ENCODE data around the gene CLN3. TPM values are rescaled to one million over a fixed set of nuclear protein-coding genes. Genes with fewer than 3 reads are reported as not detected.

CLN3 gene
- total and polyA plus RNA-seq, 9 of the 15 experiments (the other 6 are each of a cell fraction or from before 2014, with no cell fraction given), result 2.5 to 27.1 (median 11.6) TPM

GRCh38 chr16:28538733-28539596, 47.1 kb upstream of the CLN3 start, which contains the start of gene NUPR1 (continued):
- TF ChIP-seq USF1 (CRISPR knock-in tag; IDR thresholded peaks at IDR 0.05) (no peak), RBM25 (IDR thresholded peaks at IDR 0.05; ENCODE audit: low read depth, low read length, severe bottlenecking) (no peak), MLX (CRISPR knock-in tag; conservative IDR thresholded peaks at IDR 0.05) (no peak), NCOA6 (IDR thresholded peaks at IDR 0.05) (no peak), BRF2 (IDR thresholded peaks at IDR 0.05; ENCODE audit: borderline replicate concordance, insufficient read depth, insufficient read length) (no peak), FOXP1 (CRISPR knock-in tag; IDR thresholded peaks at IDR 0.05) (no peak), ARHGAP35 (IDR thresholded peaks at IDR 0.05; ENCODE audit: partially characterized antibody) (no peak), TSC22D4 (tag; IDR thresholded peaks at IDR 0.05) (no peak), ZBTB17 (CRISPR knock-in tag; IDR thresholded peaks at IDR 0.05) (no peak), ZFX (CRISPR knock-in tag; IDR thresholded peaks at IDR 0.05) (no peak), RFX5 (IDR thresholded peaks at IDR 0.05; ENCODE audit: low read depth, low read length) (no peak), TEAD2 (tag; IDR thresholded peaks at IDR 0.05) (peak; percentile 58; the same call in 1 of the 2 replicates), NUFIP1 (IDR thresholded peaks at IDR 0.05; ENCODE audit: partially characterized antibody) (no peak), ZNF436 (CRISPR knock-in tag; IDR thresholded peaks at IDR 0.05) (no peak), GTF2A2 (tag; IDR thresholded peaks at IDR 0.05) (peak; percentile 70), TFAM (CRISPR knock-in tag; conservative IDR thresholded peaks at IDR 0.05) (no peak), CCAR2 (IDR thresholded peaks at IDR 0.05; ENCODE audit: low read depth, low read length) (no peak), BCL6 (CRISPR knock-in tag; IDR thresholded peaks at IDR 0.05) (0 out of 2 replicates have a peak, but pooled peaks have one; percentile 4), NCOA1 (IDR thresholded peaks at IDR 0.05; ENCODE audit: low read depth) (no peak), AFF1 (IDR thresholded peaks at IDR 0.05; ENCODE audit: low read depth in 1 of 2, partially characterized antibody in 2 of 2) (no peak)
- TF ChIP-seq, protein P1, sequence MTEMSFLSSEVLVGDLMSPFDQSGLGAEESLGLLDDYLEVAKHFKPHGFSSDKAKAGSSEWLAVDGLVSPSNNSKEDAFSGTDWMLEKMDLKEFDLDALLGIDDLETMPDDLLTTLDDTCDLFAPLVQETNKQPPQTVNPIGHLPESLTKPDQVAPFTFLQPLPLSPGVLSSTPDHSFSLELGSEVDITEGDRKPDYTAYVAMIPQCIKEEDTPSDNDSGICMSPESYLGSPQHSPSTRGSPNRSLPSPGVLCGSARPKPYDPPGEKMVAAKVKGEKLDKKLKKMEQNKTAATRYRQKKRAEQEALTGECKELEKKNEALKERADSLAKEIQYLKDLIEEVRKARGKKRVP (CRISPR knock-in tag; IDR thresholded peaks at IDR 0.05), result peak; percentile 95
